CD14-positive monocyte (primary cell): ENCODE results near the gene PACSIN3. TPM values are rescaled to one million over a fixed set of nuclear protein-coding genes. Genes with fewer than 3 reads are reported as not detected.
A peak's percentile ranks its signal among the peaks of the same experiment; 100 is the strongest.

ENCODE experiments used
- DNase-seq, 3 donors: peaks; one replicate each; pipeline ENCODE4 v3.0.0-alpha.2; 2011 to 2022
- H2AFZ ChIP-seq: 2 replicates; pipeline ENCODE4 v1.6.0; 2012; ENCODE audit warnings: mild to moderate bottlenecking, low read depth, low read length, inconsistent platforms; ENCODE audit not compliant: insufficient read depth, poor library complexity, severe bottlenecking
- H3K27ac ChIP-seq, 2 donors: 1 replicate in 1 of 2; 2 replicates in 1 of 2; pipeline ENCODE4 v1.5.1; 2012 to 2013; ENCODE audit warnings: low read length in 2 of 2, control low read depth in 1 of 2, inconsistent platforms in 1 of 2, low read depth in 1 of 2, mild to moderate bottlenecking in 1 of 2
- H3K27me3 ChIP-seq, 2 donors: one replicate each; pipeline versions ENCODE4 v1.6.0 to v1.6.1; 2011 to 2013; ENCODE audit warnings: low read length in 2 of 2; ENCODE audit not compliant: control insufficient read depth in 2 of 2, insufficient read depth in 2 of 2
- H3K36me3 ChIP-seq, 2 donors: replicated peaks in 1 of 2; 1 replicate in 1 of 2; 2 replicates in 1 of 2; pipeline versions ENCODE4 v1.5.1 to v1.6.1; 2012 to 2013; ENCODE audit warnings: low read length in 2 of 2, control low read depth in 1 of 2, inconsistent platforms in 1 of 2, mild to moderate bottlenecking in 1 of 2; ENCODE audit not compliant: insufficient read depth in 2 of 2, control insufficient read depth in 1 of 2
- H3K4me1 ChIP-seq, 2 donors: 1 replicate in 1 of 2; 2 replicates in 1 of 2; pipeline versions ENCODE4 v1.5.1 to v1.6.1; 2012 to 2013; ENCODE audit warnings: low read length in 2 of 2, control low read depth in 1 of 2, inconsistent platforms in 1 of 2, mild to moderate bottlenecking in 1 of 2, moderate library complexity in 1 of 2; ENCODE audit not compliant: insufficient read depth in 2 of 2, control insufficient read depth in 1 of 2
- H3K4me2 ChIP-seq: replicated peaks from 2 replicates; pipeline ENCODE3; 2012; ENCODE audit warnings: low read length, moderate library complexity, mild to moderate bottlenecking; ENCODE audit not compliant: poor library complexity, severe bottlenecking; ENCODE audit errors: extremely low read depth
- H3K4me3 ChIP-seq, 3 experiments: fragments of 200-600 bp in 1 of 3; sonication (generic) in 1 of 3; replicated peaks in 1 of 3; 1 replicate in 2 of 3; 2 replicates in 1 of 3; pipeline ENCODE4 v1.5.1; 2011 to 2013; ENCODE audit warnings: low read length in 3 of 3, mild to moderate bottlenecking in 3 of 3, control low read depth in 2 of 3, low read depth in 2 of 3, inconsistent platforms in 1 of 3, moderate library complexity in 1 of 3
- H3K79me2 ChIP-seq: 2 replicates; pipeline ENCODE4 v1.6.0; 2012; ENCODE audit warnings: mild to moderate bottlenecking, control low read depth, inconsistent platforms, low read length, moderate library complexity; ENCODE audit not compliant: insufficient read depth
- H3K9ac ChIP-seq: 2 replicates; pipeline ENCODE4 v1.6.0; 2017; ENCODE audit warnings: low read length, mild to moderate bottlenecking; ENCODE audit not compliant: insufficient read depth, poor library complexity, severe bottlenecking
- H3K9me3 ChIP-seq, 2 donors: replicated peaks in 1 of 2; 1 replicate in 1 of 2; 2 replicates in 1 of 2; pipeline versions ENCODE4 v1.5.1 to v1.6.1; 2012 to 2013; ENCODE audit warnings: low read length in 2 of 2, control low read depth in 1 of 2; ENCODE audit not compliant: control insufficient read depth in 1 of 2, insufficient read depth in 1 of 2
- H4K20me1 ChIP-seq: 2 replicates; pipeline ENCODE4 v1.6.0; 2012; ENCODE audit warnings: mild to moderate bottlenecking, low read length, control low read depth, moderate library complexity; ENCODE audit not compliant: insufficient read depth
- H3K27ac Mint-ChIP-seq, 7 donors: one replicate each; pipeline ENCODE4 v1.8.0; 2020; ENCODE audit warnings: mild to moderate bottlenecking in 7 of 7, mixed read lengths in 7 of 7, moderate library complexity in 6 of 7, inconsistent platforms in 2 of 7
- H3K27me3 Mint-ChIP-seq, 3 donors: one replicate each; pipeline ENCODE4 v1.8.0; 2021 to 2022; ENCODE audit warnings: low read depth in 3 of 3, mild to moderate bottlenecking in 3 of 3, mixed read lengths in 3 of 3, moderate library complexity in 3 of 3, inconsistent platforms in 1 of 3
- H3K36me3 Mint-ChIP-seq, 2 donors: one replicate each; pipeline ENCODE4 v1.8.0; 2020; ENCODE audit warnings: mixed read lengths in 2 of 2, inconsistent platforms in 1 of 2, mild to moderate bottlenecking in 1 of 2
- H3K4me1 Mint-ChIP-seq: one replicate; pipeline ENCODE4 v1.8.0; 2020; ENCODE audit warnings: mild to moderate bottlenecking, mixed read lengths
- H3K4me3 Mint-ChIP-seq, 2 donors: one replicate each; pipeline ENCODE4 v1.8.0; 2020; ENCODE audit warnings: mild to moderate bottlenecking in 2 of 2, mixed read lengths in 2 of 2, moderate library complexity in 1 of 2
- H3K9me3 Mint-ChIP-seq, 7 donors: one replicate each; pipeline ENCODE4 v1.8.0; 2020 to 2022; ENCODE audit warnings: mixed read lengths in 7 of 7, mild to moderate bottlenecking in 6 of 7, moderate library complexity in 6 of 7, inconsistent platforms in 2 of 7
- CTCF ChIP-seq: fragments of 200-600 bp; IDR thresholded peaks from one replicate; pipeline ENCODE4 v1.8.0; 2022; ENCODE audit warnings: antibody characterized with exemption, mild to moderate bottlenecking
- WGBS: methylation state at CpG from one replicate; pipeline ENCODE4 v1.1.5; 2013; ENCODE audit warnings: missing lambda C conversion rate; ENCODE audit not compliant: insufficient coverage; 5-methylcytosine and 5-hydroxymethylcytosine counted together
- intact Hi-C, 2 donors: fragments of 100-400 bp; cut with micrococcal nuclease; formaldehyde crosslinking; loops; one replicate each; pipeline versions ENCODE4 v1.15.0 to v1.15.1; 2023
- polyA plus RNA-seq, 3 donors: library from polyadenylated mRNA; depleted of rRNA in 1 of 3; unstranded in 2 of 3; stranded (reverse) in 1 of 3; fragments of 300-500 nt in 2 of 3; fragments of >200 nt in 1 of 3; fragmentation: Illumina TruSeq in 2 of 3; gene quantifications; 1 replicate in 2 of 3; 2 replicates in 1 of 3; pipeline ENCODE4 v1.2.3, GENCODE V29; 2012 to 2021

PACSIN3 gene
- polyA plus RNA-seq, 3 donors: not detected

GRCh38 chr11:47161134-47161854 is 24.9 kb downstream of the PACSIN3 start:
- Histone ChIP-seq H3K27me3 (no peaks in the 10 kb centered on the region), H2AFZ (no peak overlapping the region), H3K27ac (no peak overlapping the region), H3K36me3 (peaks cover 25 to 51% of the 10 kb centered on the region in 2 donors), H3K4me3 (no peak overlapping the region), H3K79me2 (no peaks in the 10 kb centered on the region), H3K9ac (no peak overlapping the region), H3K9me3 (no peaks in the 10 kb centered on the region), H3K4me1 (no peaks in the 10 kb centered on the region), H4K20me1 (peaks cover 53% of the 10 kb centered on the region), H3K4me2 (no peak overlapping the region)
- peak; percentile 33 to 49 (median 36) for DNase-seq
- WGBS: 88% methylated on average over 7 of the region's 14 CpGs
- Mint-ChIP-seq H3K27me3 (no peaks in the 10 kb centered on the region), H3K27ac (peak overlapping the region in 3 of 7 donors; percentile 33 to 75 (median 57)), H3K9me3 (no peaks in the 10 kb centered on the region), H3K4me3 (no peak overlapping the region), H3K36me3 (peaks cover 31 to 55% of the 10 kb centered on the region in 2 donors), H3K4me1 (no peaks in the 10 kb centered on the region)
- intact Hi-C loops: no loop called here
- TF ChIP-seq CTCF: peak; percentile 90

- WGBS: 96% methylated on average over 4 of the region's 5 CpGs
- Histone ChIP-seq H3K36me3 (peaks cover 20 to 45% of the 10 kb centered on the region in 2 donors), H3K4me1 (no peaks in the 10 kb centered on the region), H3K27me3 (no peaks in the 10 kb centered on the region), H3K79me2 (no peaks in the 10 kb centered on the region), H3K9me3 (no peaks in the 10 kb centered on the region), H3K27ac (no peak overlapping the region), H3K4me2 (no peak overlapping the region), H3K4me3 (no peak overlapping the region), H3K9ac (no peak overlapping the region), H4K20me1 (peaks cover 48% of the 10 kb centered on the region), H2AFZ (no peak overlapping the region)
- DNase-seq: no peak
- intact Hi-C loops: no loop called here
- peak overlapping the region in 1 of 7 donors; percentile 57 for H3K27ac Mint-ChIP-seq
- TF ChIP-seq CTCF: no peak
- no peak overlapping the region for H3K4me3 Mint-ChIP-seq
- no peaks in the 10 kb centered on the region for H3K4me1 Mint-ChIP-seq
- H3K9me3 Mint-ChIP-seq: no peaks in the 10 kb centered on the region
- H3K27me3 Mint-ChIP-seq: no peaks in the 10 kb centered on the region
- H3K36me3 Mint-ChIP-seq: peaks cover 26 to 50% of the 10 kb centered on the region in 2 donors
These were observed 25.5 kb downstream of the PACSIN3 start for GRCh38 chr11:47160753-47161133.
